H1 (cell line): ENCODE data around the gene TUBA8. TPM values are rescaled to one million over a fixed set of nuclear protein-coding genes. Genes with fewer than 3 reads are reported as not detected.
"Not testable (repeated sequence)": the region's sequence is repeated elsewhere in the genome, so short reads cannot be mapped to it uniquely, and the experiment has no call there.

Source experiments
- CTCF ChIA-PET: fragments of 300-600 bp; sonication (Branson Sonifier 250); formaldehyde crosslinking; loops from one replicate; lab custom pipeline; 2021; ENCODE audit not compliant: partially characterized antibody; lab: Charles Lee
- POLR2A ChIA-PET: fragments of 300-600 bp; sonication (Branson Sonifier 250); formaldehyde crosslinking; loops from one replicate; lab custom pipeline; 2021; ENCODE audit warnings: inconsistent platforms; ENCODE audit not compliant: partially characterized antibody; lab: Charles Lee
- DNase-seq, 2 experiments: peaks; one replicate each; pipeline versions ENCODE4 v3.0.0 to v3.0.0-alpha.2; 2010 to 2022; ENCODE audit warnings: low spot score in 2 of 2, low read depth in 1 of 2, mixed read lengths in 1 of 2
- FAIRE-seq: peaks from 2 replicates; lab custom pipeline; 2011; peaks lifted over from hg19 to GRCh38; lab: Jason Lieb, UNC
- H2AFZ ChIP-seq: 2 replicates; pipeline ENCODE4 v1.8.1; 2012; ENCODE audit warnings: low read length, inconsistent platforms
- H2AK5ac ChIP-seq: 2 replicates; pipeline ENCODE4 v1.6.1; 2013; ENCODE audit warnings: low read depth, low read length
- H2BK120ac ChIP-seq: replicated peaks from 2 replicates; pipeline ENCODE3; 2013; ENCODE audit warnings: low read depth, low read length, inconsistent platforms
- H2BK12ac ChIP-seq: 2 replicates; pipeline ENCODE4 v1.6.1; 2013; ENCODE audit warnings: low read depth, low read length
- H2BK15ac ChIP-seq: 2 replicates; pipeline ENCODE4 v1.6.1; 2013; ENCODE audit warnings: low read length
- H2BK20ac ChIP-seq: 2 replicates; pipeline ENCODE4 v1.6.1; 2013; ENCODE audit warnings: low read length
- H2BK5ac ChIP-seq: 2 replicates; pipeline ENCODE4 v1.6.1; 2013; ENCODE audit warnings: low read depth, low read length
- H3K14ac ChIP-seq: 2 replicates; pipeline ENCODE4 v1.6.1; 2013; ENCODE audit warnings: inconsistent platforms; ENCODE audit not compliant: insufficient read length
- H3K18ac ChIP-seq: 2 replicates; pipeline ENCODE4 v1.6.1; 2013; ENCODE audit warnings: low read length; ENCODE audit errors: extremely low read depth
- H3K23ac ChIP-seq: 2 replicates; pipeline ENCODE4 v1.6.1; 2013; ENCODE audit warnings: inconsistent platforms; ENCODE audit not compliant: insufficient read length
- H3K23me2 ChIP-seq: 2 replicates; pipeline ENCODE4 v1.6.1; 2013; ENCODE audit warnings: low read depth, low read length
- H3K27ac ChIP-seq: 2 replicates; pipeline ENCODE4 v1.6.1; 2011; ENCODE audit warnings: low read depth, low read length, inconsistent platforms
- H3K27me3 ChIP-seq, 4 experiments: replicated peaks in 1 of 4; 1 replicate in 1 of 4; 2 replicates in 3 of 4; pipeline versions ENCODE4 v1.6.1 to v1.8.1; 2011 to 2013; ENCODE audit warnings: low read length in 3 of 4, mild to moderate bottlenecking in 3 of 4, inconsistent platforms in 2 of 4, mixed read lengths in 2 of 4, moderate library complexity in 1 of 4; ENCODE audit not compliant: control insufficient read depth in 3 of 4, insufficient read depth in 3 of 4; ENCODE audit errors: extremely low read depth in 1 of 4
- H3K36me3 ChIP-seq, 4 experiments: 2 replicates each; pipeline versions ENCODE4 v1.6.1 to v1.8.1; 2011 to 2013; ENCODE audit warnings: mild to moderate bottlenecking in 4 of 4, low read length in 3 of 4, moderate library complexity in 2 of 4, control low read depth in 1 of 4, inconsistent platforms in 1 of 4; ENCODE audit not compliant: insufficient read depth in 4 of 4, control insufficient read depth in 2 of 4
- H3K4ac ChIP-seq: replicated peaks from 2 replicates; pipeline ENCODE3; 2013; ENCODE audit warnings: low read length, low read depth, mixed read lengths, inconsistent platforms; ENCODE audit not compliant: insufficient read length
- H3K4me1 ChIP-seq, 4 experiments: replicated peaks in 1 of 4; 1 replicate in 1 of 4; 2 replicates in 3 of 4; pipeline versions ENCODE4 v1.6.1 to v1.8.1; 2011 to 2013; ENCODE audit warnings: low read length in 3 of 4, inconsistent platforms in 2 of 4, mixed read lengths in 1 of 4; ENCODE audit not compliant: insufficient read depth in 4 of 4, control insufficient read depth in 3 of 4
- H3K4me2 ChIP-seq, 2 experiments: 2 replicates each; pipeline versions ENCODE4 v1.6.1 to v1.8.1; 2011 to 2013; ENCODE audit warnings: low read depth in 2 of 2, low read length in 2 of 2, control low read depth in 1 of 2, inconsistent platforms in 1 of 2, mild to moderate bottlenecking in 1 of 2; ENCODE audit not compliant: insufficient read depth in 1 of 2
- H3K4me3 ChIP-seq, 4 experiments: fragments of 200-600, 300-600 bp in 1 of 4; sonication (generic), shearing (Covaris generic), sonication (Bioruptor Twin) in 1 of 4; 2 replicates each; pipeline versions ENCODE4 v1.5.1 to v1.8.1; 2011 to 2016; ENCODE audit warnings: low read length in 4 of 4, low read depth in 3 of 4, control low read depth in 2 of 4, inconsistent platforms in 2 of 4, mild to moderate bottlenecking in 2 of 4, mixed read lengths in 1 of 4, moderate library complexity in 1 of 4; ENCODE audit not compliant: insufficient read depth in 2 of 4; ENCODE audit errors: extremely low read depth in 1 of 4
- H3K56ac ChIP-seq: replicated peaks from 2 replicates; pipeline ENCODE3; 2013; ENCODE audit warnings: low read depth, mild to moderate bottlenecking, mixed read lengths, low read length, inconsistent platforms; ENCODE audit not compliant: insufficient read length
- H3K79me1 ChIP-seq: 2 replicates; pipeline ENCODE4 v1.6.1; 2013; ENCODE audit warnings: low read depth, low read length, control low read depth
- H3K79me2 ChIP-seq, 2 experiments: 2 replicates each; pipeline versions ENCODE4 v1.6.1 to v1.8.1; 2012 to 2013; ENCODE audit warnings: low read length in 2 of 2, mild to moderate bottlenecking in 2 of 2, inconsistent platforms in 1 of 2; ENCODE audit not compliant: insufficient read depth in 2 of 2, control insufficient read depth in 1 of 2
- H3K9ac ChIP-seq, 4 experiments: replicated peaks in 1 of 4; 1 replicate in 1 of 4; 2 replicates in 3 of 4; pipeline versions ENCODE4 v1.6.1 to v1.8.1; 2011 to 2013; ENCODE audit warnings: low read depth in 3 of 4, low read length in 3 of 4, control low read depth in 2 of 4, mild to moderate bottlenecking in 2 of 4, moderate library complexity in 2 of 4, inconsistent platforms in 1 of 4; ENCODE audit errors: extremely low read depth in 1 of 4
- H3K9me3 ChIP-seq, 2 experiments: 2 replicates each; pipeline versions ENCODE4 v1.6.1 to v1.8.1; 2012 to 2013; ENCODE audit warnings: mild to moderate bottlenecking in 2 of 2, moderate library complexity in 2 of 2, control low read depth in 1 of 2, inconsistent platforms in 1 of 2, low read depth in 1 of 2, low read length in 1 of 2, mixed read lengths in 1 of 2; ENCODE audit not compliant: insufficient read depth in 2 of 2
- H4K20me1 ChIP-seq, 2 experiments: replicated peaks in 1 of 2; 2 replicates each; pipeline versions ENCODE3 to v1.8.1; 2011 to 2013; ENCODE audit warnings: inconsistent platforms in 2 of 2, low read length in 2 of 2, mild to moderate bottlenecking in 1 of 2; ENCODE audit not compliant: insufficient read depth in 2 of 2, control insufficient read depth in 1 of 2
- H4K5ac ChIP-seq: 2 replicates; pipeline ENCODE4 v1.6.1; 2013; ENCODE audit warnings: low read length, low read depth, mixed read lengths, inconsistent platforms; ENCODE audit not compliant: insufficient read length
- H4K8ac ChIP-seq: 2 replicates; pipeline ENCODE4 v1.8.0; 2013; ENCODE audit warnings: mild to moderate bottlenecking, moderate library complexity, low read length, inconsistent platforms; ENCODE audit not compliant: insufficient read depth; ENCODE audit errors: extremely low read depth
- H4K91ac ChIP-seq: replicated peaks from 2 replicates; pipeline ENCODE3; 2013; ENCODE audit warnings: low read length, mixed read lengths, inconsistent platforms; ENCODE audit not compliant: insufficient read length
- WGBS, 2 experiments: shearing (Covaris generic) in 1 of 2; methylation state at CpG; one replicate each; pipeline versions ENCODE4 v1.1.6 to v1.1.7; 2013 to 2015; ENCODE audit warnings: low lambda C conversion rate in 2 of 2, mixed read lengths in 2 of 2, inconsistent platforms in 1 of 2, low coverage in 1 of 2, missing lambda C conversion rate in 1 of 2; ENCODE audit not compliant: insufficient replicate concordance in 2 of 2, insufficient coverage in 1 of 2, insufficient read length in 1 of 2; ENCODE audit errors: extremely low coverage in 1 of 2, missing lambda C conversion rate in 1 of 2; 5-methylcytosine and 5-hydroxymethylcytosine counted together
- polyA plus RNA-seq, 7 experiments: library from polyadenylated mRNA; depleted of rRNA in 3 of 7; stranded (reverse) in 5 of 7; unstranded in 2 of 7; fragments of >200 nt in 5 of 7; fragments of 200-250 nt in 2 of 7; gene quantifications; 1 replicate in 5 of 7; 2 replicates in 1 of 7; 4 replicates in 1 of 7; pipeline versions ENCODE4 v1.2.1 to v1.2.3, GENCODE V29; 2011 to 2013; ENCODE audit warnings: missing spikeins in 2 of 7, mixed read lengths in 2 of 7
- total RNA-seq: library from RNA; stranded (reverse); fragmentation: NEBNext Ultra II Directional; extraction: Animal tissue kit (Norgen Biotek cat#: 25700); gene quantifications from 2 replicates; pipeline ENCODE4 v1.2.1, GENCODE V29; 2021

TUBA8 gene
- total and polyA plus RNA-seq, 2 of the 8 experiments (the other 6 are each of a cell fraction or from before 2014, with no cell fraction given): 1.0 to 4.0 TPM

GRCh38 chr22:18106550-18107341 lies 3.9 kb upstream of the TUBA8 start:
- H4K8ac ChIP-seq, H2BK12ac ChIP-seq, H2AK5ac ChIP-seq, DNase-seq, FAIRE-seq, H4K20me1 ChIP-seq, H3K14ac ChIP-seq, H3K4me2 ChIP-seq, H4K91ac ChIP-seq, H3K4me1 ChIP-seq, H3K79me2 ChIP-seq, H2AFZ ChIP-seq, H3K18ac ChIP-seq, H3K56ac ChIP-seq, H3K36me3 ChIP-seq, H2BK120ac ChIP-seq, H3K23me2 ChIP-seq, H3K23ac ChIP-seq, H3K79me1 ChIP-seq, H3K4me3 ChIP-seq, H4K5ac ChIP-seq, H3K27ac ChIP-seq, H3K4ac ChIP-seq, H3K9ac ChIP-seq, H2BK5ac ChIP-seq, H2BK15ac ChIP-seq, H2BK20ac ChIP-seq: not testable (repeated sequence)
- Histone ChIP-seq H3K27me3 (peaks cover 11 to 27% (median 26%) of the 10 kb centered on the region in 4 experiments), H3K9me3 (peaks cover 7 to 15% of the 10 kb centered on the region in 2 experiments)
- ChIA-PET POLR2A (interaction anchor here (1.7 kb wide), 1 partner anchor 12 kb away, joined by 5 read pairs; no protein-coding TSS in a partner anchor), CTCF (interaction anchor here (1.3 to 1.7 kb wide), 2 partner anchors 19 to 31 kb away, joined by 3 to 4 read pairs; no protein-coding TSS in a partner anchor)
- 86% methylated on average over 2 of the region's 4 CpGs; no CpG with 5 or more reads in 1 of the 2 experiments for WGBS, 2 experiments
